ENCODE results near the gene RPA3.

Gene RPA3

GRCh38 chr7:7612519-7612918 lies 105.9 kb downstream of the RPA3 start:
- CTCF ChIA-PET, result no interaction called here
- 0 out of 3 replicates have a peak, but pooled peaks cover 0 to 3% of the 10 kb centered on the region in 2 experiments for H3K36me3 ChIP-seq (ENCODE audit: control insufficient read depth in 2 of 2, insufficient read depth in 1 of 2, low read length in 2 of 2)
- no peak overlapping the region for H3K27ac ChIP-seq (ENCODE audit: extremely low read depth, low read depth, low read length)
- POLR2A ChIA-PET, result no interaction called here
- TF ChIP-seq ZNF660 (tag by site-specific recombination; IDR thresholded peaks at IDR 0.05), result no peak
- no peak for TF ChIP-seq ZNF513 (tag by site-specific recombination; IDR thresholded peaks at IDR 0.05)
- no peak for TF ChIP-seq ZNF692 (tag by site-specific recombination; IDR thresholded peaks at IDR 0.05)
- no peak for TF ChIP-seq ZNF391 (tag by site-specific recombination; IDR thresholded peaks at IDR 0.05; ENCODE audit: borderline replicate concordance, low read depth)
- no peak for TF ChIP-seq MEIS1 (CRISPR knock-in tag; IDR thresholded peaks at IDR 0.05; ENCODE audit: borderline replicate concordance)
- TF ChIP-seq ZNF707 (tag by site-specific recombination; IDR thresholded peaks at IDR 0.05), result no peak
- no peak for TF ChIP-seq ZNF324 (tag by site-specific recombination; IDR thresholded peaks at IDR 0.05)
- no peak for TF ChIP-seq ZNF426 (tag by site-specific recombination; IDR thresholded peaks at IDR 0.05)
- no peak for TF ChIP-seq ZNF157 (tag by site-specific recombination; IDR thresholded peaks at IDR 0.05)
- no peak for TF ChIP-seq ZNF18 (tag by site-specific recombination; IDR thresholded peaks at IDR 0.05)
- TF ChIP-seq ZSCAN16 (tag by site-specific recombination; IDR thresholded peaks at IDR 0.05), result no peak
- TF ChIP-seq ZNF600 (tag by site-specific recombination; IDR thresholded peaks at IDR 0.05), result no peak
- TF ChIP-seq ZNF248 (tag by site-specific recombination; IDR thresholded peaks at IDR 0.05), result no peak
- no peak for TF ChIP-seq ZNF639 (tag by site-specific recombination; IDR thresholded peaks at IDR 0.05)
- no peak for TF ChIP-seq ZNF169 (tag by site-specific recombination; IDR thresholded peaks at IDR 0.05)
- no peaks in the 10 kb centered on the region for H3K9me3 ChIP-seq (ENCODE audit: control insufficient read depth, insufficient read depth, low read depth, low read length)
- H3K4me1 ChIP-seq (ENCODE audit: control insufficient read depth, insufficient read depth, low read length), result no peaks in the 10 kb centered on the region
- no peak overlapping the region for H3K4me3 ChIP-seq (ENCODE audit: low read depth, low read length)

GRCh38 chr7:7609330-7609729 lies 109.1 kb downstream of the RPA3 start:
- Histone ChIP-seq H3K4me1 (ENCODE audit: control insufficient read depth, insufficient read depth, low read length) (no peaks in the 10 kb centered on the region), H3K4me3 (ENCODE audit: low read depth, low read length) (no peak overlapping the region), H3K9me3 (ENCODE audit: control insufficient read depth, insufficient read depth, low read depth, low read length) (no peaks in the 10 kb centered on the region), H3K27ac (ENCODE audit: extremely low read depth, low read depth, low read length) (no peak overlapping the region), H3K36me3 (ENCODE audit: control insufficient read depth in 2 of 2, insufficient read depth in 1 of 2, low read length in 2 of 2) (peaks cover 3% of the 10 kb centered on the region in 2 experiments; a peak in 2 of 3 replicates)
- ChIA-PET POLR2A (no interaction called here), CTCF (interaction anchor here (0.7 kb wide), 1 partner anchor 581 kb away, joined by 4 read pairs; no protein-coding TSS in a partner anchor)
- TF ChIP-seq ZNF280D (tag by site-specific recombination; IDR thresholded peaks at IDR 0.05) (no peak), ZNF449 (tag by site-specific recombination; IDR thresholded peaks at IDR 0.05) (no peak), ZNF362 (tag by site-specific recombination; IDR thresholded peaks at IDR 0.05) (no peak)

All from HEK293 (cell line).